ENCODE data around the gene PRPF19.

- TF ChIP-seq ZNF274 (IDR thresholded peaks at IDR 0.05; ENCODE audit: low read depth, low read length) = no peak
- TF ChIP-seq YY1 (IDR thresholded peaks at IDR 0.05; ENCODE audit: insufficient read depth, insufficient read length) = no peak
Measured at GRCh38 chr11:60906132-60906972, at the start of gene PRPF19.

All from NT2/D1 (cell line).